HG03095 (cell line): ENCODE results near the gene AFF3.

Experiments used
- ATAC-seq: cut with Tn5 transposase; IDR thresholded peaks from one replicate; pipeline ENCODE4 v1.9.1; 2021; ENCODE audit warnings: moderate library complexity; ENCODE audit not compliant: unreplicated experiment

Gene AFF3

GRCh38 chr2:100151310-100151709, 8.9 kb upstream of the AFF3 start:
- no peak for ATAC-seq

GRCh38 chr2:100148883-100149282, 6.5 kb upstream of the AFF3 start:
- ATAC-seq, result no peak

- no peak for ATAC-seq
These were observed 4.2 kb upstream of the AFF3 start for GRCh38 chr2:100146657-100146960.

GRCh38 chr2:100145893-100146656, 3.7 kb upstream of the AFF3 start:
- no peak for ATAC-seq

GRCh38 chr2:100143286-100143685, 896 bp upstream of the AFF3 start:
- no peak for ATAC-seq

- no peak for ATAC-seq
These were observed 484 bp downstream of the AFF3 start for GRCh38 chr2:100141906-100142305.

GRCh38 chr2:100140582-100140981, 1.8 kb downstream of the AFF3 start:
- ATAC-seq, result no peak

- no peak for ATAC-seq
These were observed 4.4 kb downstream of the AFF3 start for GRCh38 chr2:100137866-100138570.

GRCh38 chr2:100137318-100137717, 5.1 kb downstream of the AFF3 start:
- ATAC-seq, result no peak

- ATAC-seq, result no peak
These were observed 6.1 kb downstream of the AFF3 start for GRCh38 chr2:100136310-100136709.

- no peak for ATAC-seq
These were observed 7.0 kb downstream of the AFF3 start for GRCh38 chr2:100135415-100135814.

- ATAC-seq, result no peak
These were observed 11.6 kb downstream of the AFF3 start for GRCh38 chr2:100130595-100131391.

- no peak for ATAC-seq
These were observed 15.4 kb downstream of the AFF3 start for GRCh38 chr2:100126897-100127401.

- ATAC-seq, result no peak
These were observed 16.2 kb downstream of the AFF3 start for GRCh38 chr2:100126201-100126600.

- ATAC-seq, result no peak
These were observed 16.8 kb downstream of the AFF3 start for GRCh38 chr2:100125626-100126025.

GRCh38 chr2:100124761-100125160, 17.6 kb downstream of the AFF3 start:
- no peak for ATAC-seq

GRCh38 chr2:100121124-100121718, 21.2 kb downstream of the AFF3 start:
- no peak for ATAC-seq

- ATAC-seq, result no peak
These were observed 23.2 kb downstream of the AFF3 start for GRCh38 chr2:100119235-100119634.

- ATAC-seq, result peak; percentile 86
These were observed 28.4 kb downstream of the AFF3 start for GRCh38 chr2:100113990-100114433.

GRCh38 chr2:100110614-100111000, 31.8 kb downstream of the AFF3 start:
- ATAC-seq, result no peak

- no peak for ATAC-seq
These were observed 32.3 kb downstream of the AFF3 start for GRCh38 chr2:100109986-100110613.
